Activated T-cell treated with anti-CD3 and anti-CD28 coated beads, Interleukin-2, amount 50 U/mL, for 4 hours (primary cell): ENCODE measurements around the gene BYSL. TPM values are rescaled to one million over a fixed set of nuclear protein-coding genes. Genes with fewer than 3 reads are reported as not detected.

Experiments used
- ATAC-seq, 2 donors: fragments of 200-7000 bp; cut with Tn5 transposase; one replicate each; pipeline ENCODE4 v1.10.0; 2021
- DNase-seq: peaks from one replicate; pipeline ENCODE4 v3.0.0-alpha.2; 2020
- H3K27me3 Mint-ChIP-seq: one replicate; pipeline ENCODE4 v1.8.0; 2021; ENCODE audit warnings: low read depth, mixed read lengths
- H3K36me3 Mint-ChIP-seq: one replicate; pipeline ENCODE4 v1.8.0; 2022; ENCODE audit warnings: mixed read lengths; ENCODE audit not compliant: insufficient read depth
- H3K4me1 Mint-ChIP-seq: one replicate; pipeline ENCODE4 v1.8.0; 2021; ENCODE audit warnings: low read depth, mixed read lengths
- H3K4me3 Mint-ChIP-seq: one replicate; pipeline ENCODE4 v1.8.0; 2021; ENCODE audit warnings: mild to moderate bottlenecking, moderate library complexity, mixed read lengths
- H3K9me3 Mint-ChIP-seq: one replicate; pipeline ENCODE4 v1.8.0; 2021; ENCODE audit warnings: mixed read lengths
- total RNA-seq, 3 donors: library from RNA; stranded (reverse); gene quantifications; one replicate each; pipeline ENCODE4 v1.2.1, GENCODE V29; 2021

BYSL gene
- total RNA-seq: 100 to 1,000 TPM; 128 to 140 (median 139) TPM

- Mint-ChIP-seq H3K27me3 (no peaks in the 10 kb centered on the region), H3K4me1 (peaks cover 44% of the 10 kb centered on the region), H3K36me3 (peaks cover 28% of the 10 kb centered on the region), H3K4me3 (peak within 1 kb of the TSS; percentile 95), H3K9me3 (no peaks in the 10 kb centered on the region)
- peak; percentile 84 to 85 for ATAC-seq
- DNase-seq: peak; percentile 94
These were observed at the start of gene BYSL, which contains the start of gene MED20 for GRCh38 chr6:41920921-41921711. Gene BYSL, plus strand, starts transcription at chr6:41921499. Its CDS starts 64 bp downstream, at chr6:41921563. Gene MED20, minus strand, starts transcription at chr6:41921139. Its CDS starts 121 bp downstream, at chr6:41921018.

- Mint-ChIP-seq H3K27me3 (no peaks in the 10 kb centered on the region), H3K9me3 (no peaks in the 10 kb centered on the region), H3K36me3 (peaks cover 1% of the 10 kb centered on the region), H3K4me3 (no peak overlapping the region), H3K4me1 (no peaks in the 10 kb centered on the region)
- ATAC-seq (no peak), DNase-seq (no peak)
These were observed 49.6 kb upstream of the BYSL start for GRCh38 chr6:41871691-41872090.

- DNase-seq (no peak), ATAC-seq (no peak)
- H3K9me3 Mint-ChIP-seq: no peaks in the 10 kb centered on the region
These were observed 49.2 kb upstream of the BYSL start for GRCh38 chr6:41872147-41872546.

DNA sequence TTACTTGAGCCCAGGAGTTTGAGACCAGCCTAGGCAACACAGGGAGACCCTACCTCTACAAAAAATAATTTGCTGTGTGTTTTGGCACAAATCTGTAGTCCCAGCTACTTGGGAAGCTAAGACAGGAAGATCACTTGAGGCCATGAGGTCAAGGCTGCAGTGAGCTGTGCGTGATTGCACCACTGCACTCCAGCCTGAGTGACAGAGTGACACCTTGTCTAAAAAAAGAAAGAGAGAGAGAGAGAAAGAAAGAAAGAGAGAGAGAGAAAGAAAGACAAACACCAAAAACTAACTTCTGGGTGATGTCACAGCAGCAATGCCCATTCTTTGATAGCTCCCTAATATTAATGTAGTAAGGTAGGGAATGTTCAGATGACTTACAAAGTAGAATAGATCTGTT, 46.6 kb upstream of the BYSL start:
- Mint-ChIP-seq H3K4me1 (no peaks in the 10 kb centered on the region), H3K4me3 (no peak overlapping the region), H3K36me3 (peaks cover 1% of the 10 kb centered on the region), H3K9me3 (no peaks in the 10 kb centered on the region), H3K27me3 (no peaks in the 10 kb centered on the region)
- ATAC-seq (no peak), DNase-seq (no peak)

More at GRCh38 chr6:41872147-41872546, 49.2 kb upstream of the BYSL start:
- Mint-ChIP-seq H3K4me1 (no peaks in the 10 kb centered on the region), H3K36me3 (peaks cover 1% of the 10 kb centered on the region), H3K27me3 (no peaks in the 10 kb centered on the region), H3K4me3 (no peak overlapping the region)

- Mint-ChIP-seq H3K9me3 (no peaks in the 10 kb centered on the region), H3K27me3 (no peaks in the 10 kb centered on the region), H3K36me3 (no peaks in the 10 kb centered on the region), H3K4me3 (no peak overlapping the region), H3K4me1 (no peaks in the 10 kb centered on the region)
- ATAC-seq (no peak), DNase-seq (no peak)
These were observed 44.1 kb upstream of the BYSL start for GRCh38 chr6:41877051-41877680.

GRCh38 chr6:41878246-41878645, 43.1 kb upstream of the BYSL start:
- DNase-seq (no peak), ATAC-seq (no peak)
- no peaks in the 10 kb centered on the region for H3K9me3 Mint-ChIP-seq
- no peak overlapping the region for H3K4me3 Mint-ChIP-seq
- H3K4me1 Mint-ChIP-seq: no peaks in the 10 kb centered on the region
- no peaks in the 10 kb centered on the region for H3K27me3 Mint-ChIP-seq
- no peaks in the 10 kb centered on the region for H3K36me3 Mint-ChIP-seq

DNA sequence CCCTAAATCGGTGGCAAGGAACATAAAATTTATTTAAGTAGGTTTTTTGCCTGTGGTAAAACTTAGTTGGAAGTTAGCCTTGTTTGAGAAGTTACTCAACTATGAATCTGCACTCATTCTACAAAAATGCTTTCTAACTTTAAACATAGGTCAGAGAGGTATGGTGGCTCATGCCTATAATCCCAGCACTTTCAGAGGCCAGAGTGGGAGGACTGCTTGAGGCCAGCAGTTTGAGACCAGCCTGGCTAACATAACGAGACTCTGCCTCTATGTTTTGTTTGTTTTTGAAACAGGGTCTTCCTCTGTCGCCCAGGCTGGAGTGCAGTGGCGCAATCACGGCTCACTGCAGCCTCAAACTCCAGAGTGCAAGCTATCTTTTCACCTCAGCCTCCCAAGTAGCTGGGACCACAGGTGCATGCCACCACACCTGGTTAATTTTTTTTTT, 42.3 kb upstream of the BYSL start:
- Mint-ChIP-seq H3K4me1 (no peaks in the 10 kb centered on the region), H3K27me3 (no peaks in the 10 kb centered on the region), H3K36me3 (no peaks in the 10 kb centered on the region), H3K4me3 (no peak overlapping the region), H3K9me3 (no peaks in the 10 kb centered on the region)
- ATAC-seq (no peak), DNase-seq (no peak)

DNA sequence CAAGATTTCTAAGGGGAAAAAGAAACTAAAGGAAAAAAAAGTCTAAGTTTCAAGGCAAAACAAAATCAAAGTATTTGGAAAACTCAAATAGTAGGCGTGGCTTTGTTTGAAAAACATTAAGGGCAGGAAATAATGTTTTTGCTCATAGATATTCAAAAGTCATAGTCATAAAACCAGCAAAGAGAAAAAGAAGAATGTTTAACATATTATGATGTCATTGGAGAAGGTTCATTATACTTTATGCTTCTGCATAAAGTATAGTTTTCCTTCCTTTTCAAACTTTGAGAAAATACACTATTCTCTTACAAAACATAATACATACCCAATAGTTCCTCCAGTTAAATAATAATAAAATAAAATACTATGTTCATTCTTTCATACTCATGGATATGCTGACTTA, 39.8 kb upstream of the BYSL start:
- no peaks in the 10 kb centered on the region for H3K4me1 Mint-ChIP-seq
- DNase-seq (no peak), ATAC-seq (no peak)
- H3K4me3 Mint-ChIP-seq: no peak overlapping the region
- no peaks in the 10 kb centered on the region for H3K36me3 Mint-ChIP-seq
- H3K9me3 Mint-ChIP-seq: no peaks in the 10 kb centered on the region
- no peaks in the 10 kb centered on the region for H3K27me3 Mint-ChIP-seq

- H3K36me3 Mint-ChIP-seq: no peaks in the 10 kb centered on the region
- DNase-seq (no peak), ATAC-seq (no peak)
- H3K4me3 Mint-ChIP-seq: no peak overlapping the region
- no peaks in the 10 kb centered on the region for H3K4me1 Mint-ChIP-seq
- H3K9me3 Mint-ChIP-seq: no peaks in the 10 kb centered on the region
- H3K27me3 Mint-ChIP-seq: no peaks in the 10 kb centered on the region
These were observed 36.3 kb upstream of the BYSL start for GRCh38 chr6:41884957-41885356.

- DNase-seq: no peak
- Mint-ChIP-seq H3K36me3 (no peaks in the 10 kb centered on the region), H3K27me3 (no peaks in the 10 kb centered on the region), H3K9me3 (no peaks in the 10 kb centered on the region), H3K4me3 (no peak overlapping the region), H3K4me1 (no peaks in the 10 kb centered on the region)
- no peak for ATAC-seq
These were observed 35.4 kb upstream of the BYSL start for GRCh38 chr6:41885930-41886329.

DNA sequence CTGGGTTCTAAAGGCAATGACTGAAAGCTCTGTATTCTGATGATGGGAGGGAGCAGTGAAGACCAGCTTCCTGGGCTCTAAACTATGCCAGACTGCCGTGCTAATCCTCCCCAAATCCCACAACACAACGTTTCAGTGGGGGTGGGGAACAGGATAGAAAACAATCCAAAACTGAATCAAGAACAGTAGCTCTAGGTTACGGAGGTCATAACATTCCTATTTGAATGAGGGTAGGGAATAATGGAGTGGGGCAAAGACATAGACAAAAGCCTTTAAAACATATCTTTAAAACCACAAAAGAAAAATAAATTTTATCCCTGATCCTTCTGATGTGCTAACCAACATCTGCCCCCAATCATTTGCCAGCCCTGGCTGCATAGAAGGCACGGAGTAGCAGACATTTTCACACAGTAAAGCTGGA, 34.0 kb upstream of the BYSL start:
- Mint-ChIP-seq H3K36me3 (no peaks in the 10 kb centered on the region), H3K4me3 (no peak overlapping the region), H3K4me1 (no peaks in the 10 kb centered on the region), H3K9me3 (no peaks in the 10 kb centered on the region), H3K27me3 (no peaks in the 10 kb centered on the region)
- DNase-seq: no peak
- ATAC-seq: no peak

DNA sequence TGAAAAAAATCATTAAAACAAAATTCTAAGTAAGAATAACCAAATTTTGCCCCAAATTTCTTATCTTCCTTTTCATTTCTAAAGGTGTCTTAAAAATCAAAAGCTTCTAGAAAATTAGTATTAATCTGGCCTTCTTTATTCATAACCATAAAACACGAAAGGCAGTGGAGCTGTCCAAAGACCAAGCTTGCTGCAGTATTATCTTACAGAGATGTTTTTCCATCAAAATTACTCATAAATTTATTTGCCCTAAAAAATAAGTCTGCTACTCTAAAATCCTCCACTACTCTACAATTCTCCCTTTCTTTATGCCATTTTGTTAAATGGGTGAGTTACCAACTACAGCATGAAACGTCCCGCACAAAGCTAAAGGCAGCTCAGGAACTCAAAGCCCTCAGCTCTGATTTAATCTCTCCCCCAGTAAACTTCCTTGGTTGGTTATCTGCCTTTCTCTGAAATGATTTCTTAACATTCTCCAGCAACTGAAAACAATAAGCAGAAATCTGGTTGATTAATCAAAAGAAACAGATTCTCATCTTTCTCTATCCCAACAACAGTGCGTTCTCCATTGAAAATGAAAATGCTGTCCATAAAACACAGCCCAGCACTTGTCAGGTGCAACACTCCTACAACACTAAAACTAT, 28.3 kb upstream of the BYSL start:
- no peak for ATAC-seq
- no peaks in the 10 kb centered on the region for H3K9me3 Mint-ChIP-seq
- no peak overlapping the region for H3K4me3 Mint-ChIP-seq
- H3K36me3 Mint-ChIP-seq: no peaks in the 10 kb centered on the region
- DNase-seq: no peak
- H3K27me3 Mint-ChIP-seq: no peaks in the 10 kb centered on the region
- peaks cover 9% of the 10 kb centered on the region for H3K4me1 Mint-ChIP-seq

DNA sequence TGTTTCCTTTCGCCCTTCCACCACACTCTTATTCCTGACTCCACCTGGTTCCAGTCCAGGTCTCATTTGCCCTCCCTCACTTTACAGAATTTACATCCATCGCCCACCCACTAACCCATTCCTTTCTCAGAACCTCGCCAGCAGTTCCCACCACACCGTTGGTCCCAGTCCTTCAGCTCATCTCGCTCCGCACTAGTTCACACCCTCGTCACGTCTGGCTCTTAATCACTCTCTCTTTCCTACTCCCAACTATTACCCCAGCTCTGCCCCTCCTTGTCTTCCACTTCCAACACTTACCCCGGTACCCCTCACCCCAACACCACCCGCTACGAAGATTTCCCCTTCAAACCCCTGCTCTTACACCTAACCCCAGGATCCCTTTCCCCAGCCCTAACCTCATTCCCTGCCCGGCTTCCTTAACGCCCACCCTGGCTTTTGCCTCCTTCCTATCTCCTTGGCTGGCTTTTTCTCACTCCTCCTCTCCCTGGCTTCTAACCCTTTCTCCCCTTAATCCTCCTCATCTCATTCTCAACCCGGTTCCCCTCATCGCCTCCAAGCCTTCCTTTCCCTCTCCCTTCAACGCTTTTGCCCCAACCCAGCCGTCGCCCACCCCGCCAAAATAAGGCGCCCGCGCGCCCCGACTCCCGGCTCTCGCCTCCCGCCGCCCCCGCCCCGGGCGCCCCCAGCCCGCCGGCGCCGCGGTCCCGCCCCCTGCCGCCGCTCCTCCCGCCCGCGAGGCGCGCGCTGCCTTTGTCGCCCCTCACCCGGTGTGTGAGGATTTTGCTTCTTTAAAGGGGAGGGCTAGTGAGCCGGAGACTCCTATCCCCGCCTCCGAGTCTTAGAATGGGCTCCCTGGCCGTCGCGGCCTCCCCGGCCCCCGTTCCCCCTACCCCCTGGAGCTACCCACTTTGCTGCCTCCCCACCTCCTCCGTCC, 26.7 kb upstream of the BYSL start:
- no peak for DNase-seq
- Mint-ChIP-seq H3K4me1 (peaks cover 9% of the 10 kb centered on the region), H3K27me3 (no peaks in the 10 kb centered on the region), H3K4me3 (no peak overlapping the region), H3K36me3 (no peaks in the 10 kb centered on the region), H3K9me3 (no peaks in the 10 kb centered on the region)
- peak; percentile 58 to 65 for ATAC-seq
